Thyroid gland (tissue), 4 donors: ENCODE data around the gene KLHL35. TPM values are rescaled to one million over a fixed set of nuclear protein-coding genes. Genes with fewer than 3 reads are reported as not detected.
"Not testable (repeated sequence)": the region's sequence is repeated elsewhere in the genome, so short reads cannot be mapped to it uniquely, and the experiment has no call there.

Experiments used
- DNase-seq, 2 donors: peaks; one replicate each; pipeline ENCODE4 v3.0.0-alpha.2; 2019
- H3K27ac ChIP-seq, 3 donors: fragments of 200-600 bp; sonication (generic); 1 replicate in 2 of 3; 2 replicates in 1 of 3; pipeline ENCODE4 v1.5.1; 2016 to 2019; ENCODE audit warnings: mild to moderate bottlenecking in 1 of 3, moderate library complexity in 1 of 3
- H3K27me3 ChIP-seq: fragments of 200-600 bp; sonication (generic); one replicate; pipeline ENCODE4 v1.5.1; 2019
- H3K36me3 ChIP-seq, 2 donors: fragments of 200-600 bp; sonication (generic); one replicate each; pipeline ENCODE4 v1.5.1; 2016 to 2019
- H3K4me1 ChIP-seq, 2 donors: fragments of 200-600 bp; sonication (generic); one replicate each; pipeline ENCODE4 v1.5.1; 2017 to 2019
- H3K4me3 ChIP-seq, 3 donors: fragments of 200-600 bp; sonication (generic); replicated peaks in 1 of 3; 1 replicate in 2 of 3; 2 replicates in 1 of 3; pipeline ENCODE4 v1.5.1; 2016; ENCODE audit warnings: mild to moderate bottlenecking in 1 of 3
- H3K9me3 ChIP-seq: fragments of 200-600 bp; sonication (generic); one replicate; pipeline ENCODE4 v1.5.1; 2017
- POLR2A ChIP-seq, 2 donors: fragments of 450-650 bp; IDR thresholded peaks; one replicate each; pipeline ENCODE4 v1.6.1; 2017; ENCODE audit warnings: antibody characterized with exemption in 2 of 2, mild to moderate bottlenecking in 2 of 2, moderate library complexity in 1 of 2
- WGBS, 2 donors: methylation state at CpG; one replicate each; pipeline ENCODE4 v1.1.5; 2017; 5-methylcytosine and 5-hydroxymethylcytosine counted together
- intact Hi-C: fragments of 100-400 bp; cut with DNase I; formaldehyde crosslinking; loops from one replicate; pipeline ENCODE4 v1.15.1; 2023
- total RNA-seq, 4 donors: library from RNA; depleted of rRNA; stranded (reverse); fragments of >200 nt; gene quantifications; one replicate each; pipeline ENCODE4 v1.2.3, GENCODE V29; 2016
- TF ChIP-seq, protein P1 (sequence below), 6 experiments: fragments of 200-600 bp in 3 of 6; fragments of 450-650 bp in 3 of 6; sonication (generic) in 3 of 6; IDR thresholded peaks; one replicate each; pipeline ENCODE4 v1.5.1; 2016 to 2019; ENCODE audit warnings: antibody characterized with exemption in 6 of 6, mild to moderate bottlenecking in 2 of 6, inconsistent platforms in 1 of 6, moderate library complexity in 1 of 6

The KLHL35 gene
- total RNA-seq, 4 donors from 2014 or later = 1.1 to 3.6 (median 1.9) TPM

DNA sequence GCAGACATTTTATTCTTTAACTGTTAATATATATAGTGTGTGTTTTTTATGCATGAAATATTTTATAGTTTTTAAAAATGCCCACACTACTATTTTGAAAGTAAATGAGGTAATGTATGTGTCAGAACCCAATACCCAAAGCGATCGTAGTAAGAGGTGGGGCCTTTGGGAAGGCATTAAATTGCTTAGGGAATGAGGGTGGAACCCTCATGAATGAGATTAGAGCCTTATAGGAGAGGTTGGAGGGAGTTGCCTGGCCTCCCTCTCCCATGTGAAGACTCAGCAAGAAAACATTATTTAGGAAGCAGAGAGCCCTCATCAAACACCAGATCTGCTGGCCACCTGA lies 11.1 kb downstream of the KLHL35 start:
- no peak overlapping the region for H3K27ac ChIP-seq
- intact Hi-C loops = no loop called here
- 86 to 89% methylated on average over 2 of the region's 2 CpGs for WGBS, 2 donors
- TF ChIP-seq, protein P1, sequence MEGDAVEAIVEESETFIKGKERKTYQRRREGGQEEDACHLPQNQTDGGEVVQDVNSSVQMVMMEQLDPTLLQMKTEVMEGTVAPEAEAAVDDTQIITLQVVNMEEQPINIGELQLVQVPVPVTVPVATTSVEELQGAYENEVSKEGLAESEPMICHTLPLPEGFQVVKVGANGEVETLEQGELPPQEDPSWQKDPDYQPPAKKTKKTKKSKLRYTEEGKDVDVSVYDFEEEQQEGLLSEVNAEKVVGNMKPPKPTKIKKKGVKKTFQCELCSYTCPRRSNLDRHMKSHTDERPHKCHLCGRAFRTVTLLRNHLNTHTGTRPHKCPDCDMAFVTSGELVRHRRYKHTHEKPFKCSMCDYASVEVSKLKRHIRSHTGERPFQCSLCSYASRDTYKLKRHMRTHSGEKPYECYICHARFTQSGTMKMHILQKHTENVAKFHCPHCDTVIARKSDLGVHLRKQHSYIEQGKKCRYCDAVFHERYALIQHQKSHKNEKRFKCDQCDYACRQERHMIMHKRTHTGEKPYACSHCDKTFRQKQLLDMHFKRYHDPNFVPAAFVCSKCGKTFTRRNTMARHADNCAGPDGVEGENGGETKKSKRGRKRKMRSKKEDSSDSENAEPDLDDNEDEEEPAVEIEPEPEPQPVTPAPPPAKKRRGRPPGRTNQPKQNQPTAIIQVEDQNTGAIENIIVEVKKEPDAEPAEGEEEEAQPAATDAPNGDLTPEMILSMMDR (IDR thresholded peaks at IDR 0.05) = no peak
- no peak for TF ChIP-seq POLR2A (IDR thresholded peaks at IDR 0.05)
- no peaks in the 10 kb centered on the region for H3K4me1 ChIP-seq
- no peaks in the 10 kb centered on the region for H3K9me3 ChIP-seq
- no peak for DNase-seq
- no peaks in the 10 kb centered on the region for H3K27me3 ChIP-seq
- no peak overlapping the region for H3K4me3 ChIP-seq
- H3K36me3 ChIP-seq = no peaks in the 10 kb centered on the region

DNA sequence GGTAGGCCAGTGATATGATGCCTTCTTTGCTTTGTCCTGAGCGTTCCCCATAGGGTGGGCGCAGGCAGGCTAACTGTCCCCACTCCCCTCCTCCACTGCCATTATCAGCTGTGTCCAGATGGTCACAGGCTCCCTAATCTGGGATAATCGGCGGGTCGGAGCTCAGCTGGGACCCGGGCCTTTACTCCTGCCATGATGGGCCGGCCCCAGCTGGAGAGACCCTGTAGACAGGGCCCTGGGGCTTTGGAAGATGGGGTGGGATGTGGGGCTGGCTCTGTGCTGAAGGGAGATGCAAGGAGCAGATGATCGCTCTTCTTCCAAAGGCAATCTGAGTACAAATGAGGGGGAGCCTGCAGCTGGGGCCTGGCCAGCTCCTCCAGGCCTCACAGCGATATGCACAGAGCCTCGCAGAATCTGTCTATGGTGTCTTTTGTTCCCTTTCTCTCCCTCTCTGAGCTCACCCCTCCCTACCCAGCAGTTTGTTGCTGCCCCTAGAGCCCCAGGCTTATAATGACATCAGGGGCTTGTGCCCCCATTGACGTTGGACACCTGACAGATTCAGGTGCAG lies 11.9 kb downstream of the KLHL35 start:
- no peak for DNase-seq
- H3K9me3 ChIP-seq = no peaks in the 10 kb centered on the region
- no peaks in the 10 kb centered on the region for H3K36me3 ChIP-seq
- no peak overlapping the region for H3K4me3 ChIP-seq
- no peaks in the 10 kb centered on the region for H3K27me3 ChIP-seq
- intact Hi-C loops = no loop called here
- no peak overlapping the region for H3K27ac ChIP-seq
- H3K4me1 ChIP-seq = no peaks in the 10 kb centered on the region
- WGBS, 2 donors = 90 to 92% methylated on average over 6 to 11 of the region's 11 CpGs
- TF ChIP-seq, protein P1 (IDR thresholded peaks at IDR 0.05) = no peak
- TF ChIP-seq POLR2A (IDR thresholded peaks at IDR 0.05) = no peak

GRCh38 chr11:75420224-75421034 lies 12.6 kb downstream of the KLHL35 start:
- H3K36me3 ChIP-seq = no peaks in the 10 kb centered on the region
- DNase-seq = no peak
- H3K27ac ChIP-seq = no peak overlapping the region
- H3K9me3 ChIP-seq = no peaks in the 10 kb centered on the region
- H3K27me3 ChIP-seq = no peaks in the 10 kb centered on the region
- intact Hi-C loops = no loop called here
- no peak overlapping the region for H3K4me3 ChIP-seq
- WGBS, 2 donors = 89 to 92% methylated on average over 14 of the region's 14 CpGs
- no peaks in the 10 kb centered on the region for H3K4me1 ChIP-seq
- no peak for TF ChIP-seq POLR2A (IDR thresholded peaks at IDR 0.05)
- TF ChIP-seq, protein P1 (IDR thresholded peaks at IDR 0.05) = no peak

DNA sequence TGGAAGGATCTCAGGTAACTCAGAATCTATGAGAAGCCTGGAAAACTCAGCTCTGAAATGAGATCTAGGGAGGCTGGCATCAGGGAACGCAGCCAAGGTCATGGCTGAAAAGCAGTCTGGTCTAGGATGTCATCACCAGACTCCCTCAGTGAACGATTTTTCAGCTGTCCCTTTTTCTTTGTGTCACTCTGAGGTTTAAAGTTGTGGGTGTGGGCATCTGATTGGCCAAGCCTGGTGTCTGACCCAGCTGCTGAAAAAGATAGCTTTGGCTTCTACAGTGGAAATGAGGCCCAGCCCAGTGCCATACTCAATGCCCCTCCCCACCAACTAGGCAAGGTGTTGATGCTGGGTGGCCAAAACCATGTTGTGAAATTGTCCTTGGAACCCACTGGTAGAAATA lies 19.1 kb downstream of the KLHL35 start:
- H3K27me3 ChIP-seq = no peaks in the 10 kb centered on the region
- no peak for TF ChIP-seq POLR2A (IDR thresholded peaks at IDR 0.05)
- TF ChIP-seq, protein P1 (IDR thresholded peaks at IDR 0.05) = no peak
- H3K4me1 ChIP-seq = no peaks in the 10 kb centered on the region
- H3K27ac ChIP-seq = no peak overlapping the region
- H3K4me3 ChIP-seq = no peak overlapping the region
- H3K9me3 ChIP-seq = no peaks in the 10 kb centered on the region
- intact Hi-C loops = no loop called here
- peaks cover 0 to 3% of the 10 kb centered on the region in 2 donors for H3K36me3 ChIP-seq
- no peak for DNase-seq
- WGBS, 2 donors = 90 to 96% methylated on average over 2 of the region's 2 CpGs

- H3K4me1 ChIP-seq, H3K4me3 ChIP-seq, H3K36me3 ChIP-seq, intact Hi-C loops, H3K27me3 ChIP-seq, DNase-seq, H3K9me3 ChIP-seq, H3K27ac ChIP-seq: not testable (repeated sequence)
- WGBS, 2 donors = 93 to 94% methylated on average over 10 of the region's 10 CpGs
These were observed 19.9 kb downstream of the KLHL35 start for GRCh38 chr11:75413146-75413545.

DNA sequence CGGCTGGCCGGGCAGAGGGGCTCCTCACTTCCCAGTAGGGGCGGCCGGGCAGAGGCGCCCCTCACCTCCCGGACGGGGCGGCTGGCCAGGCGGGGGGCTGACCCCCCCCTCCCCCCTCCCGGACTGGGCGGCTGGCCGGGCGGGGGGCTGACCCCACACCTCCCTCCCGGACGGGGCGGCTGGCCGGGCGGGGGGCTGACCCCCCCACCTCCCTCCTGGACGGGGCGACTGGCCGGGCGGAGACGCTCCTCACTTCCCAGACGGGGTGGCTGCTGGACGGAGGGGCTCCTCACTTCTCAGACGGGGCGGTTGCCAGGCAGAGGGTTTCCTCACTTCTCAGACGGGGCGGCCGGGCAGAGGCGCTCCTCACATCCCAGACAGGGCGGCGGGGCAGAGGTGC lies 23.0 kb downstream of the KLHL35 start:
- H3K4me1 ChIP-seq, H3K27ac ChIP-seq, DNase-seq, intact Hi-C loops, H3K27me3 ChIP-seq, H3K4me3 ChIP-seq, H3K9me3 ChIP-seq: not testable (repeated sequence)
- 100% methylated on average over 6 of the region's 33 CpGs; no CpG with 5 or more reads in 1 of the 2 donors for WGBS, 2 donors
- H3K36me3 ChIP-seq = peaks cover 11 to 22% of the 10 kb centered on the region in 2 donors
